GM23338 (cell line): Measurements from ENCODE around the gene ALDH3B1. TPM values are rescaled to one million over a fixed set of nuclear protein-coding genes. Genes with fewer than 3 reads are reported as not detected.
A peak's percentile ranks its signal among the peaks of the same experiment; 100 is the strongest.

Experiments
- ATAC-seq: fragments of 200-7000 bp; cut with Tn5 transposase; 3 replicates; pipeline ENCODE4 v1.9.1; 2020
- DNase-seq: peaks from one replicate; pipeline ENCODE4 v3.0.0-alpha.2; 2015; ENCODE audit warnings: low spot score
- H2AFZ ChIP-seq: fragments of 200-600 bp; sonication (generic); 2 replicates; pipeline ENCODE4 v1.8.0; 2016; ENCODE audit warnings: antibody characterized with exemption, mild to moderate bottlenecking, moderate library complexity
- H3F3A ChIP-seq: fragments of 200-600 bp; sonication (generic); replicated peaks from 2 replicates; pipeline ENCODE4 v1.8.0; 2017; ENCODE audit warnings: antibody characterized with exemption, mixed run types, low read depth
- H3K27ac ChIP-seq: fragments of 200-600 bp; sonication (generic); 2 replicates; pipeline ENCODE4 v1.6.1; 2016; ENCODE audit warnings: low read depth
- H3K27me3 ChIP-seq: fragments of 200-600 bp; sonication (generic); 2 replicates; pipeline ENCODE4 v1.8.0; 2016; ENCODE audit warnings: mild to moderate bottlenecking, mixed run types, moderate library complexity; ENCODE audit not compliant: insufficient read depth
- H3K36me3 ChIP-seq: fragments of 200-600 bp; sonication (generic); 2 replicates; pipeline ENCODE4 v1.8.0; 2016; ENCODE audit warnings: mild to moderate bottlenecking; ENCODE audit not compliant: insufficient read depth
- H3K4me1 ChIP-seq: fragments of 200-600 bp; sonication (generic); 2 replicates; pipeline ENCODE4 v1.8.0; 2016; ENCODE audit warnings: mild to moderate bottlenecking, moderate library complexity; ENCODE audit not compliant: insufficient read depth
- H3K4me2 ChIP-seq: fragments of 200-600 bp; sonication (generic); 2 replicates; pipeline ENCODE4 v1.7.1; 2017; ENCODE audit warnings: mixed run types
- H3K4me3 ChIP-seq: fragments of 200-600 bp; sonication (generic); 2 replicates; pipeline ENCODE4 v1.6.1; 2016; ENCODE audit warnings: mixed run types
- H3K79me2 ChIP-seq: fragments of 200-600 bp; sonication (generic); replicated peaks from 2 replicates; pipeline ENCODE4 v1.8.0; 2017; ENCODE audit warnings: mild to moderate bottlenecking; ENCODE audit not compliant: insufficient read depth
- H3K9me2 ChIP-seq: fragments of 200-600 bp; sonication (generic); 2 replicates; pipeline ENCODE4 v1.8.0; 2017; ENCODE audit not compliant: insufficient read depth
- H4K20me1 ChIP-seq: fragments of 200-600 bp; sonication (generic); replicated peaks from 2 replicates; pipeline ENCODE4 v1.8.0; 2017; ENCODE audit warnings: mild to moderate bottlenecking; ENCODE audit not compliant: insufficient read depth
- H3K27ac Mint-ChIP-seq: 2 replicates; pipeline ENCODE4 v1.8.0; 2020; ENCODE audit warnings: inconsistent platforms, mild to moderate bottlenecking, moderate library complexity, mixed read lengths
- H3K27me3 Mint-ChIP-seq: 3 replicates; pipeline ENCODE4 v1.8.0; 2022; ENCODE audit warnings: low read depth, mild to moderate bottlenecking, moderate library complexity, mixed read lengths, inconsistent platforms; ENCODE audit not compliant: insufficient read depth, poor library complexity
- H3K36me3 Mint-ChIP-seq: 3 replicates; pipeline ENCODE4 v1.8.0; 2021; ENCODE audit warnings: low read depth, mild to moderate bottlenecking, inconsistent platforms, moderate library complexity, mixed read lengths
- H3K4me1 Mint-ChIP-seq: 3 replicates; pipeline ENCODE4 v1.8.0; 2020; ENCODE audit warnings: mild to moderate bottlenecking, inconsistent platforms, mixed read lengths
- H3K4me3 Mint-ChIP-seq: 3 replicates; pipeline ENCODE4 v1.8.0; 2021; ENCODE audit warnings: moderate library complexity, mild to moderate bottlenecking, inconsistent platforms, mixed read lengths
- H3K9me3 Mint-ChIP-seq: 3 replicates; pipeline ENCODE4 v1.8.0; 2020; ENCODE audit warnings: moderate library complexity, mild to moderate bottlenecking, inconsistent platforms, mixed read lengths
- CREB1 ChIP-seq: fragments of 250-450 bp; sonication (Bioruptor Pico); IDR thresholded peaks from 2 replicates; pipeline ENCODE4 v1.5.0; 2020; ENCODE audit warnings: low read depth, mild to moderate bottlenecking, moderate library complexity
- JUNB ChIP-seq: IDR thresholded peaks from one replicate; pipeline ENCODE4 v1.6.1; 2016; ENCODE audit warnings: antibody characterized with exemption; ENCODE audit not compliant: unreplicated experiment
- NANOG ChIP-seq: IDR thresholded peaks from 2 replicates; pipeline ENCODE4 v1.6.1; 2016; ENCODE audit warnings: antibody characterized with exemption, borderline replicate concordance
- POLR2AphosphoS5 ChIP-seq: IDR thresholded peaks from 2 replicates; pipeline ENCODE4 v1.6.1; 2016; ENCODE audit warnings: antibody characterized with exemption, low read depth
- ZNF114 ChIP-seq: fragments of 250-450 bp; sonication (Bioruptor Pico); IDR thresholded peaks from 2 replicates; pipeline ENCODE4 v1.5.0; 2020; ENCODE audit warnings: mild to moderate bottlenecking, moderate library complexity
- ZNF331 ChIP-seq: fragments of 250-450 bp; sonication (Bioruptor Pico); IDR thresholded peaks from 2 replicates; pipeline ENCODE4 v1.5.0; 2020; ENCODE audit warnings: low read depth, mild to moderate bottlenecking, moderate library complexity
- ZNF462 ChIP-seq: fragments of 250-450 bp; sonication (Bioruptor Pico); IDR thresholded peaks from 2 replicates; pipeline ENCODE4 v1.5.0; 2020; ENCODE audit warnings: mild to moderate bottlenecking, moderate library complexity
- polyA plus RNA-seq: library from polyadenylated mRNA; unstranded; fragments of >200 nt; fragmentation: Nextera tagmentation; extraction: Ambion mirVana; gene quantifications from 2 replicates; pipeline ENCODE4 v1.2.1, GENCODE V29; 2016
- total RNA-seq: library from RNA; depleted of rRNA; stranded (reverse); fragments of >200 nt; shearing (Covaris generic); gene quantifications from 2 replicates; pipeline ENCODE4 v1.2.3, GENCODE V29; 2014

Gene ALDH3B1
- total and polyA plus RNA-seq, 2 experiments from 2014 or later: 0.52 TPM; not detected in 1

DNA sequence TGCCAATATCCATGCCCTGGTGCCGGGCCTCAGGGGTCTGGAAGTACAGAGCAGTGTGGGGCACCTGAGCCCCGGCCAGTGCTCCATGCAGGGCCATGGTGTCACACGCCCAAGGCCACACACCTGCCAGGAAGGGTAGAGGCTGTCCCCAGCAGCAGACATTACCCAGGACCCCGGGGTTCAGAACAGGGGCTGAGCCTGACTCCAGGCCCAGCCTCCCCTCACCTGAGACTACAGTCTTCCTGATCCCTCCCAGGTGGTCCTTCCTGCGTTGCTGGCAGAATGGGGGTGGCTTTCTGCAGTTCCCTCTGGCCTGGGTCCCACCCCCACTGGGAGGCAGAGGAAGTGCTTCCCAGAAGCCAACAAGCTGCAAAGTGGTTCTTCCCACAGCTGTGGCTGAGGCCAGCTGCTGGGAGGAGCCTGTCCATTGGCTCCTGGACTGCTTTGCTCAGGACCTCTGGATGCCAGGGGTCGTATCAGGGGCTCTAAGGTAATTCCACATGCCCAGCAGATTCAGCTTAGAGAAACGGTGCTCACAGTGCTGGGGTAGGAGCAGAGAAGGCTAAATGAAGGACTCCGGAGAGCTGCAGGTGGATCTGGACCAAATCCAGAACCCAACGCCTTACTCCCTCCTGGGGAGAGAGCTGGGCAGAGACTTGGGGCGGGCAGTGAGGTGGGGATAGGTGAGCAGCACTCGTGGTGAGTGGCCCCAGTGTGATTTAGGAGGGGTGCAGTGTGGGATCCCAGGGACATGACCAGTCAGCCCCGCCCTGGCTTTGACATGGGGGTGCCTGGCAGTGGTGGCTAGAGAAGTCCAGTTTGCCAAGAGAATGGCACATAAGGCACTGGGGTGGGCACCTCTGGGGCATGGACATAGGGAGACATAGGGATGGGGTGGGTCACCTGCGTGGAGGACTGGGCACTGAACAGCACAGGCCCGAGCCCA lies 41.3 kb downstream of the ALDH3B1 start:
- Histone ChIP-seq H3F3A (peaks cover 19% of the 10 kb centered on the region; the same call in 1 of the 2 replicates), H3K4me2 (no peak overlapping the region), H3K36me3 (no peaks in the 10 kb centered on the region; the same call in 1 of the 2 replicates), H3K4me3 (no peak overlapping the region), H3K27me3 (no peaks in the 10 kb centered on the region), H2AFZ (no peak overlapping the region), H4K20me1 (peaks cover 3% of the 10 kb centered on the region), H3K79me2 (no peaks in the 10 kb centered on the region), H3K9me2 (no peaks in the 10 kb centered on the region), H3K27ac (no peak overlapping the region), H3K4me1 (peaks cover 6% of the 10 kb centered on the region; the same call in 1 of the 2 replicates)
- Mint-ChIP-seq H3K27me3 (peaks cover 26% of the 10 kb centered on the region), H3K9me3 (no peaks in the 10 kb centered on the region; the same call in 2 of the 3 replicates), H3K4me3 (no peak overlapping the region), H3K4me1 (peaks cover 23% of the 10 kb centered on the region), H3K27ac (peak overlapping the region; percentile 51), H3K36me3 (peaks cover 15% of the 10 kb centered on the region; the same call in 2 of the 3 replicates)
- TF ChIP-seq NANOG (no peak), POLR2AphosphoS5 (peak; percentile 56)
- ATAC-seq (peak; percentile 26), DNase-seq (peak; percentile 57)

DNA sequence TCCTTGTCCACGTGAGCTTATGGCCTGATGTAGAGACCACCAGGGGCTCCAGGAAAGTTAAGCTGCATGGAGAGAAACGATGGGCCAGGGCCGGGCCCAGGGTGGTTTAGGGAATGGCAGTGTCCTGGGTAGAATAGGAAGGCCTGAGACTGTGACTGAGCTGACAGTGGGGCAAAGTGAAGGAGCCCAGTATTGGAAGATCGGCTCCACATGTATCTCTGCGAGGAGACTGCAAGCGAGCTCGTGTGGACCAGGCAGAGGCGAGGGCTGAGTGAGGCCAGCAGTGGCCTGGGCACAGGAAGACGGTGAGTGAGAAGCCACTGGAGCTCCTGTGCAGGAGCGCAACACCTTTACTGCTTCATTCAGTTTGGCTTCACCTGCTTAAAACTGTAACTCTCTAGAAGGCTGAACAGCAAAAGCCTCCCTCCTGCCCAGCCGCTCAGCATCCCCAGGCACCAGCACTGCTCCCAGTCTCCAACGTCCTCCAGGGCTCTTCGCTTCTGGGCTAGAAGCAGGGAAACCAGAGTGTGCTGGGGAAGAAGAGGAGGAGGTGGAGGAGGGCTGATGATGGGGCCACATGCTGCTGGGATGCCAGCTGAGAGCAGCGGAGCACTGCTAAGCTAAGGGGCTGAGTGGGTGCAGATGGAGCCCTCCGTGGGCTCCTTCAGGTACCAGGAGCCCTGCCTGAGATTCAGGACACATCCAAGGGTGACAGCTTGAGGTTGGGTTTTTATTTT lies 42.2 kb downstream of the ALDH3B1 start:
- H2AFZ ChIP-seq: no peak overlapping the region
- ATAC-seq (peak; percentile 2; the same call in 1 of the 3 replicates), DNase-seq (no peak)
- H3K4me1 Mint-ChIP-seq: peaks cover 23% of the 10 kb centered on the region
- no peak overlapping the region for H3K4me3 ChIP-seq
- H4K20me1 ChIP-seq: peaks cover 3% of the 10 kb centered on the region
- H3K27ac ChIP-seq: 0 out of 2 replicates have a peak overlapping the region, but pooled peaks have one; percentile 69
- no peaks in the 10 kb centered on the region for H3K9me2 ChIP-seq
- peaks cover 15% of the 10 kb centered on the region; the same call in 2 of the 3 replicates for H3K36me3 Mint-ChIP-seq
- no peaks in the 10 kb centered on the region for H3K27me3 ChIP-seq
- H3K27me3 Mint-ChIP-seq: peaks cover 26% of the 10 kb centered on the region
- peaks cover 6% of the 10 kb centered on the region; the same call in 1 of the 2 replicates for H3K4me1 ChIP-seq
- H3K27ac Mint-ChIP-seq: peak overlapping the region; percentile 51; the same call in 1 of the 2 replicates
- TF ChIP-seq JUNB: no peak
- TF ChIP-seq ZNF331 (CRISPR knock-in tag): no peak
- TF ChIP-seq POLR2AphosphoS5: no peak; the same call in none of the 2 replicates
- H3F3A ChIP-seq: peaks cover 19% of the 10 kb centered on the region; the same call in 1 of the 2 replicates
- no peaks in the 10 kb centered on the region for H3K79me2 ChIP-seq
- no peak overlapping the region; the same call in 2 of the 3 replicates for H3K4me3 Mint-ChIP-seq
- no peaks in the 10 kb centered on the region; the same call in 2 of the 3 replicates for H3K9me3 Mint-ChIP-seq
- no peaks in the 10 kb centered on the region; the same call in 1 of the 2 replicates for H3K36me3 ChIP-seq
- H3K4me2 ChIP-seq: no peak overlapping the region

- Histone ChIP-seq H4K20me1 (peaks cover 3% of the 10 kb centered on the region), H3K27ac (peak overlapping the region; percentile 72), H3K79me2 (no peaks in the 10 kb centered on the region), H3K36me3 (peaks cover 3% of the 10 kb centered on the region; the same call in 1 of the 2 replicates), H2AFZ (no peak overlapping the region), H3K4me1 (peaks cover 6% of the 10 kb centered on the region; the same call in 1 of the 2 replicates), H3K4me3 (no peak overlapping the region), H3K27me3 (no peaks in the 10 kb centered on the region), H3F3A (peaks cover 26% of the 10 kb centered on the region), H3K4me2 (no peak overlapping the region), H3K9me2 (no peaks in the 10 kb centered on the region)
- no peaks in the 10 kb centered on the region; the same call in 2 of the 3 replicates for H3K9me3 Mint-ChIP-seq
- peaks cover 24% of the 10 kb centered on the region for H3K27me3 Mint-ChIP-seq
- H3K36me3 Mint-ChIP-seq: peaks cover 22% of the 10 kb centered on the region
- no peak overlapping the region; the same call in 2 of the 3 replicates for H3K4me3 Mint-ChIP-seq
- no peak for ATAC-seq
- H3K4me1 Mint-ChIP-seq: peaks cover 23% of the 10 kb centered on the region
- no peak overlapping the region for H3K27ac Mint-ChIP-seq
- DNase-seq: no peak
- no peak for TF ChIP-seq NANOG
- TF ChIP-seq ZNF331 (CRISPR knock-in tag): no peak
- TF ChIP-seq ZNF462 (CRISPR knock-in tag): no peak
- TF ChIP-seq ZNF114 (CRISPR knock-in tag): no peak
- TF ChIP-seq CREB1 (CRISPR knock-in tag): no peak
These were observed 43.0 kb downstream of the ALDH3B1 start for GRCh38 chr11:68053117-68053516.
